ENCODE data around the gene HP. TPM values are rescaled to one million over a fixed set of nuclear protein-coding genes. Genes with fewer than 3 reads are reported as not detected.
"Not testable (repeated sequence)": the region's sequence is repeated elsewhere in the genome, so short reads cannot be mapped to it uniquely, and the experiment has no call there.

Gene HP
- 0.29 and 0.91 TPM in 2 replicates for total RNA-seq (2014; rRNA removed; shearing (Covaris generic))

GRCh38 chr16:72054254-72054847 lies at the start of gene HP:
TSS of gene HP (plus strand) at chr16:72054505. CDS start at chr16:72054653, 148 bp downstream.
- H3K4me1 ChIP-seq (replicated peaks); H3K9me3 ChIP-seq (replicated peaks); H3K4me3 ChIP-seq; H3K36me3 ChIP-seq; H3K27me3 ChIP-seq (replicated peaks); DNase-seq (ENCODE audit: low read depth in 1 of 2, low spot score in 2 of 2); H3K27ac ChIP-seq: not testable (repeated sequence)

GRCh38 chr16:72008065-72008423 lies 46.3 kb upstream of the HP start:
- H3K36me3 ChIP-seq; DNase-seq (ENCODE audit: low read depth in 1 of 2, low spot score in 2 of 2): not testable (repeated sequence)
- H3K4me3 ChIP-seq: peak overlapping the region; percentile 64

GRCh38 chr16:72008424-72009216 lies 45.7 kb upstream of the HP start, which contains the start of gene DHODH:
TSS of gene DHODH (plus strand) at chr16:72008744. CDS start at chr16:72008765, 21 bp downstream.
- Histone ChIP-seq H3K27ac (no peak within 1 kb of the TSS), H3K27me3 (replicated peaks) (no peaks in the 10 kb centered on the region), H3K9me3 (replicated peaks) (no peaks in the 10 kb centered on the region), H3K4me1 (replicated peaks) (no peaks in the 10 kb centered on the region), H3K36me3 (peaks cover 7% of the 10 kb centered on the region), H3K4me3 (peak within 1 kb of the TSS; percentile 64)
- DNase-seq (ENCODE audit: low read depth in 1 of 2, low spot score in 2 of 2): peak; percentile 97 to 98

More at GRCh38 chr16:72008065-72008423, 46.3 kb upstream of the HP start:
- not testable (repeated sequence) for H3K9me3 ChIP-seq (replicated peaks); H3K4me1 ChIP-seq (replicated peaks); H3K27ac ChIP-seq; H3K27me3 ChIP-seq (replicated peaks)

- Histone ChIP-seq H3K4me1 (replicated peaks) (no peaks in the 10 kb centered on the region), H3K9me3 (replicated peaks) (no peaks in the 10 kb centered on the region), H3K36me3 (peaks cover 7% of the 10 kb centered on the region), H3K27me3 (replicated peaks) (no peaks in the 10 kb centered on the region), H3K27ac (no peak overlapping the region), H3K4me3 (no peak overlapping the region)
- DNase-seq (ENCODE audit: low read depth in 1 of 2, low spot score in 2 of 2): no peak
Measured at GRCh38 chr16:72009779-72010178, 44.5 kb upstream of the HP start.

GRCh38 chr16:72012607-72013006 lies 41.7 kb upstream of the HP start:
- H3K9me3 ChIP-seq (replicated peaks): no peaks in the 10 kb centered on the region
- H3K4me3 ChIP-seq: no peak overlapping the region
- no peaks in the 10 kb centered on the region for H3K4me1 ChIP-seq (replicated peaks)
- H3K27me3 ChIP-seq (replicated peaks): no peaks in the 10 kb centered on the region
- DNase-seq (ENCODE audit: low read depth in 1 of 2, low spot score in 2 of 2): no peak
- H3K27ac ChIP-seq: no peak overlapping the region
- peaks cover 7% of the 10 kb centered on the region for H3K36me3 ChIP-seq

- Histone ChIP-seq H3K4me1 (replicated peaks) (no peaks in the 10 kb centered on the region), H3K36me3 (peaks cover 7% of the 10 kb centered on the region), H3K27me3 (replicated peaks) (no peaks in the 10 kb centered on the region), H3K4me3 (no peak overlapping the region), H3K27ac (no peak overlapping the region), H3K9me3 (replicated peaks) (no peaks in the 10 kb centered on the region)
- DNase-seq (ENCODE audit: low read depth in 1 of 2, low spot score in 2 of 2): no peak
Measured at GRCh38 chr16:72013389-72013788, 40.9 kb upstream of the HP start.

- H3K4me3 ChIP-seq: no peak overlapping the region
- H3K4me1 ChIP-seq (replicated peaks): no peaks in the 10 kb centered on the region
- H3K36me3 ChIP-seq: peaks cover 7% of the 10 kb centered on the region
- no peak for DNase-seq (ENCODE audit: low read depth in 1 of 2, low spot score in 2 of 2)
- no peaks in the 10 kb centered on the region for H3K27me3 ChIP-seq (replicated peaks)
- H3K9me3 ChIP-seq (replicated peaks): no peaks in the 10 kb centered on the region
- no peak overlapping the region for H3K27ac ChIP-seq
Measured at GRCh38 chr16:72013888-72014581, 40.3 kb upstream of the HP start.

- Histone ChIP-seq H3K27ac (no peak overlapping the region), H3K27me3 (replicated peaks) (no peaks in the 10 kb centered on the region), H3K4me3 (no peak overlapping the region), H3K36me3 (peaks cover 7% of the 10 kb centered on the region), H3K9me3 (replicated peaks) (no peaks in the 10 kb centered on the region), H3K4me1 (replicated peaks) (no peaks in the 10 kb centered on the region)
- DNase-seq (ENCODE audit: low read depth in 1 of 2, low spot score in 2 of 2): no peak
Measured at GRCh38 chr16:72014675-72015074, 39.6 kb upstream of the HP start.

- Histone ChIP-seq H3K27me3 (replicated peaks) (no peaks in the 10 kb centered on the region), H3K36me3 (peaks cover 7% of the 10 kb centered on the region), H3K4me1 (replicated peaks) (no peaks in the 10 kb centered on the region), H3K9me3 (replicated peaks) (no peaks in the 10 kb centered on the region), H3K27ac (no peak overlapping the region), H3K4me3 (no peak overlapping the region)
- DNase-seq (ENCODE audit: low read depth in 1 of 2, low spot score in 2 of 2): no peak
Measured at GRCh38 chr16:72015124-72015523, 39.2 kb upstream of the HP start.

- Histone ChIP-seq H3K27me3 (replicated peaks) (no peaks in the 10 kb centered on the region), H3K27ac (no peak overlapping the region), H3K4me3 (no peak overlapping the region), H3K36me3 (no peaks in the 10 kb centered on the region; the same call in none of the 2 replicates), H3K4me1 (replicated peaks) (no peaks in the 10 kb centered on the region), H3K9me3 (replicated peaks) (no peaks in the 10 kb centered on the region)
- no peak for DNase-seq (ENCODE audit: low read depth in 1 of 2, low spot score in 2 of 2)
Measured at GRCh38 chr16:72018470-72018869, 35.8 kb upstream of the HP start.

GRCh38 chr16:72021043-72021442 lies 33.3 kb upstream of the HP start:
- Histone ChIP-seq H3K9me3 (replicated peaks) (no peaks in the 10 kb centered on the region), H3K4me3 (no peak overlapping the region), H3K4me1 (replicated peaks) (no peaks in the 10 kb centered on the region; the same call in 1 of the 2 replicates), H3K27ac (no peak overlapping the region), H3K36me3 (peaks cover 15% of the 10 kb centered on the region), H3K27me3 (replicated peaks) (no peaks in the 10 kb centered on the region)
- no peak for DNase-seq (ENCODE audit: low read depth in 1 of 2, low spot score in 2 of 2)

GRCh38 chr16:72022127-72022526 lies 32.2 kb upstream of the HP start:
- Histone ChIP-seq H3K36me3 (peaks cover 15% of the 10 kb centered on the region), H3K27me3 (replicated peaks) (no peaks in the 10 kb centered on the region), H3K27ac (no peak overlapping the region), H3K4me1 (replicated peaks) (no peaks in the 10 kb centered on the region; the same call in 1 of the 2 replicates), H3K9me3 (replicated peaks) (no peaks in the 10 kb centered on the region), H3K4me3 (no peak overlapping the region)
- no peak for DNase-seq (ENCODE audit: low read depth in 1 of 2, low spot score in 2 of 2)

- Histone ChIP-seq H3K27ac (no peak overlapping the region), H3K9me3 (replicated peaks) (no peaks in the 10 kb centered on the region), H3K27me3 (replicated peaks) (no peaks in the 10 kb centered on the region), H3K4me1 (replicated peaks) (no peaks in the 10 kb centered on the region; the same call in 1 of the 2 replicates), H3K4me3 (no peak overlapping the region), H3K36me3 (peaks cover 15% of the 10 kb centered on the region)
- DNase-seq (ENCODE audit: low read depth in 1 of 2, low spot score in 2 of 2): no peak
Measured at GRCh38 chr16:72023962-72024361, 30.3 kb upstream of the HP start.

- peaks cover 15% of the 10 kb centered on the region for H3K36me3 ChIP-seq
- H3K27me3 ChIP-seq (replicated peaks): no peaks in the 10 kb centered on the region
- no peak overlapping the region for H3K27ac ChIP-seq
- no peak for DNase-seq (ENCODE audit: low read depth in 1 of 2, low spot score in 2 of 2)
- H3K4me1 ChIP-seq (replicated peaks): no peaks in the 10 kb centered on the region; the same call in 1 of the 2 replicates
- no peaks in the 10 kb centered on the region for H3K9me3 ChIP-seq (replicated peaks)
- H3K4me3 ChIP-seq: no peak overlapping the region
Measured at GRCh38 chr16:72024862-72025382, 29.4 kb upstream of the HP start.

All from SJSA1 (cell line).